ENCODE data around the gene CREB5. TPM values are rescaled to one million over a fixed set of nuclear protein-coding genes. Genes with fewer than 3 reads are reported as not detected.
A peak's percentile ranks its signal among the peaks of the same experiment; 100 is the strongest.

The CREB5 gene
- total RNA-seq, 8 experiments from 2014 or later = 3.9 to 36.6 (median 12.8) TPM

DNA sequence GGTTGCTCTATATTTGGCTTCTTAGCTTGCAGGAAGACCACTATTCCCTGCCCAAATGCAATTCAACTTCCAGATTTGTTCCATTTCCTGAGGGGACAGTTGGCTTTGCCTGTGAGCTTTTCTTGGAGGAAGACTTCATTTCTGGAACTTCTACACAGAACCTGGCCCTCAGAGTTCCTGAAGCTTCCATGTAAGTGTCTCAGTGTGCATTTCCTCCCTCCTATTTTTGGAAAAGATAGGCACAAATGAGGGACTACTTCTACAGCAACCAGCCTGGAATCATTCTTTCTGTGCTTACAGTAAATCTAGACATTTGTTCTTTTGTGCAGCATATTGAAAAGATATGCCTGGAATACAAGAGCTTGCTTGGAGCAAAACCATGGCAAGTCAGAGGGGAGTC, 164.3 kb downstream of the CREB5 start:
- in situ Hi-C loops (cut with MboI; ENCODE audit: low pct_unique_long_range_greater_than_20kb in 2 of 9, low sequenced_read_pairs in 9 of 9, unreplicated experiment in 9 of 9) = no loop called here
- ATAC-seq (replicated peaks in 6 of 8) = no peak
- no peak overlapping the region for H3K27ac ChIP-seq

DNA sequence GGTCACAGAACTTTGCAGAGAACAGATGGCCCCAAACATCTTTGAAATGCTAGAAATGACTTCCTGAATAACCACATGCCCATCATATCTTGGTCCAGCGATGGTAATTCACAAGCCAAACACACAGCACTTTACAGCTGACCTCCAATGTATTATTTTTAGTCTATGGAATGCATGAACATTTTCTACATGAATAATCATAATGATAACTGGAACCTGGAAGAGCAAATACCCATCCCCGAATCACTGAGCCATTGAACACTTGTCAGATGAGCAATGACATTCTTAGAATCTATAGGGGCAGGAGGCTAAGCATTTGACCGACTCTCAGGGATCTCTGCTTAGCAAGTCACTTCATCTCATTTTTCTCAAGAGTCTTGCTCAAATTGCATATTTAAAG, 167.3 kb downstream of the CREB5 start:
- WGBS, 10 experiments = 40 to 95% (median 74%) methylated on average over 1 to 3 of the region's 3 CpGs; no CpG with 5 or more reads in 2 of the 10 experiments
- ATAC-seq (replicated peaks in 6 of 8) = no peak

More for the DNA sequence above, 164.3 kb downstream of the CREB5 start:
- H3K4me1 ChIP-seq (replicated peaks in 1 of 2) = peaks cover 2 to 5% of the 10 kb centered on the region in 2 donors
- no peak overlapping the region for H3K4me3 ChIP-seq

DNA sequence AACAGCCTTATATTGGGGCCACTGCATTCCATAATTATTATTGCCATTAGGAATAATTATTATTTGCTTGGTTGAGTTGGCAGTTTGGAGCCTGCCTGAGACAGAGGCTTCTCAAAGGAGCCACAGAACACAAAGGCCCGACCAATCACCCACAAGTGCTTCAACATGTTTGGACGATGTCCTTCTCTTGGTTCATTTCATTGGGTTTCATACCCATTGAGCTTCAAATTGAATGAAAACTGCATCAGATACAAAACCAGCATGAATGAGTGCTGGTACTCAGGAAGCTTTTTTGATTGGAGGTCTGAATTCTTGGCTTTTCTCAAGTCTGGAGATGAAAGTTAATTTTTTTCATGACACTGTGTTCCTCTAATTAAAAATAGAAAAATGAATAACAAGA, 168.3 kb downstream of the CREB5 start:
- ATAC-seq (replicated peaks in 6 of 8) = no peak
- Histone ChIP-seq H3K4me3 (no peak overlapping the region), H3K27ac (no peak overlapping the region), H3K4me1 (replicated peaks in 1 of 2) (no peaks in the 10 kb centered on the region)
- in situ Hi-C loops (cut with MboI; ENCODE audit: low pct_unique_long_range_greater_than_20kb in 2 of 9, low sequenced_read_pairs in 9 of 9, unreplicated experiment in 9 of 9) = no loop called here
- WGBS, 10 experiments = 60 to 100% (median 92%) methylated on average over 1 to 2 of the region's 2 CpGs; no CpG with 5 or more reads in 3 of the 10 experiments

More for the DNA sequence above, 167.3 kb downstream of the CREB5 start:
- Histone ChIP-seq H3K27ac (no peak overlapping the region), H3K4me3 (no peak overlapping the region), H3K4me1 (replicated peaks in 1 of 2) (peaks cover 0 to 2% of the 10 kb centered on the region in 2 donors)
- in situ Hi-C loops (cut with MboI; ENCODE audit: low pct_unique_long_range_greater_than_20kb in 2 of 9, low sequenced_read_pairs in 9 of 9, unreplicated experiment in 9 of 9) = no loop called here

DNA sequence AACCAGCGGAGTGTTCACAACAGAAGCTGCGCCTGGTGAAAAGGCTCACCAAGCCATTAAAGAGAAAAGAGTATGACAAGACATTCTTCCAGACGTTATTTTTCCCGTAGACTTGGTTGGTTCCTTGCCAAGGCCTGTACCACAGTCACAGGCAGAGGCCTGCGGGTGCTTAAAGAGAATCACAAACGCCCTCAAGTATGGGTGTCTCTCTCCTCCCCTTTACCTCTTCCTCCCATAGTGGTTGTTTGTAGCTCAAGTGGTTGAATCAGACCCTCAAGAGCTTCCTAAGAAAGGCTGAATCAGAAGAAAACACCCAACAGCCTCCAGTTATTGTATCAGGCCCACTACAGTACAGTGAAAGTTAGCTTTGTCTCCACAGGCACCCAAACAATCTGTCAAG, 169.0 kb downstream of the CREB5 start:
- in situ Hi-C loops (cut with MboI; ENCODE audit: low pct_unique_long_range_greater_than_20kb in 2 of 9, low sequenced_read_pairs in 9 of 9, unreplicated experiment in 9 of 9) = no loop called here
- Histone ChIP-seq H3K4me3 (no peak overlapping the region), H3K27ac (no peak overlapping the region), H3K4me1 (replicated peaks in 1 of 2) (no peaks in the 10 kb centered on the region)
- ATAC-seq (replicated peaks in 6 of 8) = no peak
- 62 to 100% (median 89%) methylated on average over 1 to 6 of the region's 6 CpGs; no CpG with 5 or more reads in 1 of the 10 experiments for WGBS, 10 experiments

DNA sequence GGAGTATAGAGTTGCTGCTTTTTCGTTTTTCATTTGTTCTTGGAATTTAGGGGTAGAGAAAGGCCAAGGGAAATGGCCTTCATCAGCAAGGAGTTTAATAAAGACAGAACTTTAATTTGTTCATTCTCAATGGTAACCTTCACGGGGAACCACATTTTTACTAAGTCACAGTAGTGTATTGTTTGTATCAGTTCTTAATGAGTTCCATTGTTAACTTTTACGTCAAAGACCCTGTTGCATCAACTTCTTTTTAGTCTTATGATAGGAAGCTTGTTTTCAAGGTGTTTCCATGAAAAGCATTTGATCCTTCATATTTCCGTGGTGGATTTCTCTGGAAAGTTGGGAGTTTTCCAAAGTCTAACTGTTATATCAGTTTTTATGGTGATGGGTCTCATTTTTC, 169.9 kb downstream of the CREB5 start:
- no peaks in the 10 kb centered on the region for H3K4me1 ChIP-seq (replicated peaks in 1 of 2)
- H3K27ac ChIP-seq = no peak overlapping the region
- 40 to 100% (median 87%) methylated on average over 1 to 4 of the region's 4 CpGs; no CpG with 5 or more reads in 2 of the 10 experiments for whole genome bisulfite sequencing, 10 experiments
- no peak for ATAC-seq (replicated peaks in 6 of 8)
- in situ Hi-C loops (cut with MboI; ENCODE audit: low pct_unique_long_range_greater_than_20kb in 2 of 9, low sequenced_read_pairs in 9 of 9, unreplicated experiment in 9 of 9) = no loop called here
- no peak overlapping the region for H3K4me3 ChIP-seq

DNA sequence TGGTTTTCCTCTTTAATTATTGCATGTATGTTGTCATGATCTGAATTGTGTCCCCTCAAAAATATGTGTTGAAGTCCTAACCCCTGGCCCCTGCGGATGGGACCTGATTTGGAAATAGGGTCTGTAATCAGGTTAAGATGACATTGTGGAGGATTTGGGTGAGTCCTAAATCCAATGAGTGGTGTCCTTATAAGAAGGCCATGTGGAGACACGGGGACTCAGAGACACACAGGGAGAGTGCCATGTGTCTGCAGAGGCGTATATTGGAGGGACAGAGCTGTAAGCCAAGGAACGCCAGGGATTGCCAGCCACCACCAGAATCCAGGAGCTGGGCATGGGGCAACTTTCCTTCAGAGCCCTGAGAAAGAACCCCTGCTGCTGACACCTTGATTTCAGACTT, 171.9 kb downstream of the CREB5 start:
- no peak for ATAC-seq (replicated peaks in 6 of 8)
- in situ Hi-C loops (cut with MboI; ENCODE audit: low pct_unique_long_range_greater_than_20kb in 2 of 9, low sequenced_read_pairs in 9 of 9, unreplicated experiment in 9 of 9) = no loop called here

DNA sequence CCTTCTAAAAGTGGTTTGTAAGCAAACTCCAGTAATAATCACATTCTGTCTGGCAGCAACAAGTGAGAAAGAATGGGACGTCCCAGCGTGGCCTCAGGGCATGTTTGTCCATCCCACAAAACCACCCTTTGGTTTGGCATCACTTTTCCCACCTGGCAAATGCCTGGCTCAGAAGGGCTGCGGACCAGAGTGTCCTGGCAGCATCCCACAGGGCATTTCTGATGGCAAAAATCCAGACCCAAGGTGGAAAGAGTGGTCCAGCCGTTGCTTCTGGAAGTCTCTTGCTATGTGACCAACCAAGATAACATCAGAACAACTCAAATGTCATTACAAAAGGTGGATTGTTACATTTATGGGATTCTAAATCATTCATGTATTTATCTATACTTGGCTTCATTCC, 174.4 kb downstream of the CREB5 start:
- in situ Hi-C loops (cut with MboI; ENCODE audit: low pct_unique_long_range_greater_than_20kb in 2 of 9, low sequenced_read_pairs in 9 of 9, unreplicated experiment in 9 of 9) = no loop called here
- H3K4me1 ChIP-seq (replicated peaks in 1 of 2) = peaks cover 4 to 6% of the 10 kb centered on the region in 2 donors
- WGBS, 10 experiments = 60 to 100% (median 92%) methylated on average over 1 to 4 of the region's 4 CpGs; no CpG with 5 or more reads in 1 of the 10 experiments
- H3K4me3 ChIP-seq = no peak overlapping the region
- H3K27ac ChIP-seq = no peak overlapping the region
- ATAC-seq (replicated peaks in 6 of 8) = no peak

More for the DNA sequence above, 171.9 kb downstream of the CREB5 start:
- no peak overlapping the region for H3K27ac ChIP-seq
- no peaks in the 10 kb centered on the region for H3K4me1 ChIP-seq (replicated peaks in 1 of 2)
- 46 to 100% (median 94%) methylated on average over 1 to 3 of the region's 4 CpGs; no CpG with 5 or more reads in 3 of the 10 experiments for WGBS, 10 experiments
- H3K4me3 ChIP-seq = no peak overlapping the region

DNA sequence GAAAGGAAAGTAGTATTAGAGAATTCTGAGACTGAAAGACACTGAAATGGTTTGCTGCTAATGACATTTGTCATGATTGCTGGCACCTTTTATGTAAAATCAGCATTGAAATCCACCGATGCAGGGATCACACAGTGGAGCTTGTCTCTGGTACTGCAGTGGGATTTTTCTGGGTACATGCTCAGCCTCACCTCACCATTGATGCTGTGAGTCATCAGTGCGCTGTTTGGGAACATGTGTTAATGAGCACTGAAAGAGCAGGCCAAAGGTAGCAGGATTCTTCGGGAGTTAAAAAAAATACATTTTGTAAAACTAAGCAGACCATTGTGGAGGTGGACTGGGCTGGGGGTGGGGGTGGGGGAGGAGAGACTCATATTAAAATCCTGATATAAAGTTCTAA, 174.9 kb downstream of the CREB5 start:
- in situ Hi-C loops (cut with MboI; ENCODE audit: low pct_unique_long_range_greater_than_20kb in 2 of 9, low sequenced_read_pairs in 9 of 9, unreplicated experiment in 9 of 9) = no loop called here
- peak in 5 of 8 experiments; percentile 50 to 74 (median 66) for ATAC-seq (replicated peaks in 6 of 8)
- Histone ChIP-seq H3K4me1 (replicated peaks in 1 of 2) (peaks cover 4 to 6% of the 10 kb centered on the region in 2 donors), H3K4me3 (no peak overlapping the region), H3K27ac (no peak overlapping the region)
- 49 to 100% (median 74%) methylated on average over 1 to 3 of the region's 3 CpGs; no CpG with 5 or more reads in 2 of the 10 experiments for WGBS, 10 experiments

DNA sequence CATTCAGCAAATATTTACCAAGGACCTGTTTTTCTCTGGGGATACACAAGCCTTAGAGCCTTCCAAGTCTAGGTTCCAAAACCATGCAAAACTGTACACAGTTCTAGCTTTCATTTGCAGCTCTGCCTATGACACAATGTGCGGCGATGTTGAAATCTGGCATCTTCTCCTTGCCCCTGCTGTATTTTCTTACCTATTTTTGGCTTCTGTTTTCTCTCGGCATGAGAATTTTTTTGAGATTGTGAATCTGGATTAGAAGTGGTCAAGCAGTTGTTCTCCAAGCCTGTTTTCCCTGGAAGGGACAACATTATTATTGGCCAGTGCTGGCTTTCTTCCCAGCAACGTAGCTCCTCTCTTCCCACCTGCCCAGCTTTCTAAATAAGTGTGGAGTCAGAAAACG, 176.3 kb downstream of the CREB5 start:
- WGBS, 10 experiments = 74 to 100% (median 93%) methylated on average over 1 to 5 of the region's 5 CpGs
- in situ Hi-C loops (cut with MboI; ENCODE audit: low pct_unique_long_range_greater_than_20kb in 2 of 9, low sequenced_read_pairs in 9 of 9, unreplicated experiment in 9 of 9) = no loop called here

DNA sequence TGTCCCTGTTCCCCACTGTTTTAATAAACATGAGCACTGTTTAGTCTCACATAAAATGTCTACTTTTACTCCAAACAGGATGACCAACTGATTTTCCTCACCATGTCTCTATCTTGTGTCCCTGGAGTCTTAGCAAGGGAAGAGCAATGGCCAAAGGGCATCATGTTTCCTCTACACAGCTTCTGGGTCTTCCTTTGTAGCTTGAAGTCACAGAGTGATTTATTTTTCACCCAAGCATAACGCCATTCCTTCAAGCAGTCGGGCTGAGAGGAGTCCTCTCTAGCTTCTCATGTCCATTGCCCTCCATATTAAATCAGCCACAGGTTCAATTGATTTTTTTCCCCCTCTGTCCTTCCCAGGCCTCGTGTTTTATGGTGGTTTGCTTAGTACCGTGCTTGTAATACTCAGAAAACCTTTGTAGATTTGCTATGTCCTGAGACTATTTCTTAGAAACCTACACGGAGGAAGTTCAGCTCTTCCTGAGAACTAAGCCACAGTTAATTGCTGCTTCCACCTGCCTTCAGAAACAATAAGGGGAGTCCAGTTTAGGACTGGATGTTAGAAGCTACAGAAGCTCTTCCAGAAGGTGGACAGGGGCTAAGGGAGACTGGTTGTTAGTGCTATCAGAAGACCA, 178.8 kb downstream of the CREB5 start:
- Histone ChIP-seq H3K27ac (no peak overlapping the region), H3K4me3 (no peak overlapping the region), H3K4me1 (replicated peaks in 1 of 2) (peaks cover 4 to 6% of the 10 kb centered on the region in 2 donors)
- WGBS, 10 experiments = 66 to 100% (median 74%) methylated on average over 2 to 5 of the region's 5 CpGs; no CpG with 5 or more reads in 4 of the 10 experiments
- no peak for ATAC-seq (replicated peaks in 6 of 8)
- in situ Hi-C loops (cut with MboI; ENCODE audit: low pct_unique_long_range_greater_than_20kb in 2 of 9, low sequenced_read_pairs in 9 of 9, unreplicated experiment in 9 of 9) = no loop called here

More for the DNA sequence above, 176.3 kb downstream of the CREB5 start:
- Histone ChIP-seq H3K4me1 (replicated peaks in 1 of 2) (peaks cover 4 to 6% of the 10 kb centered on the region in 2 donors), H3K4me3 (no peak overlapping the region), H3K27ac (no peak overlapping the region)
- no peak for ATAC-seq (replicated peaks in 6 of 8)

DNA sequence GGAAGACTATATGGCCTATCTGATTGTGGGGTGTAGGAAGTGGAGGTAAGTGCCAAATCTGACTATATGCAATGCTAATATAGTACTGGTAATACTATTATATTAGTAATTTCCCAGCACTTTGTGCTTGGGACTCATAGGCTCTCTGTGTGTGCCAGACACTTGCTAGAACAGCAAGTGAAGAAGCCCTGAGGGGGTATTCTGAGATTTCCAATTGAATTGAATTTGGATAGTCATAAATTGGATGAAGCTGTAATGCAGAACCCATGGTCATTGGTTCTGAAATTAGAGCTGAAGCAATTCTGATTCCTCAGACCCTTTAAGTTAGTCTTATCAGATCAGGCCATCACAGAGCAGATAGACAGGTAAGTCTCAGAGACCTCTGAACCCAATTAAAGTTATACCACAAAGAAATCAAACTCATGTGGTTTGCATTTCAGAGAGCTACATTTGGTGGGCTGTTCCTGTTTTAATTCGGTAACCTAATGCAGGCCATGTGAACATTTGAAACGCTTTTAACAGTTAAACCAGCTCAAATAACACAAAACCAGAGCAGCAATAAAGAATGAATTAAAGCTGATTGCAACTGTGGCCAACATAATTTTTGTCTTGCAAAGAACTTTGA, 179.5 kb downstream of the CREB5 start:
- Histone ChIP-seq H3K4me3 (no peak overlapping the region), H3K27ac (no peak overlapping the region), H3K4me1 (replicated peaks in 1 of 2) (peaks cover 4 to 6% of the 10 kb centered on the region in 2 donors)
- WGBS, 10 experiments = 5 to 100% (median 71%) methylated on average over 1 to 2 of the region's 2 CpGs; no CpG with 5 or more reads in 2 of the 10 experiments
- ATAC-seq (replicated peaks in 6 of 8) = peak in 1 of 8 experiments; percentile 19
- in situ Hi-C loops (cut with MboI; ENCODE audit: low pct_unique_long_range_greater_than_20kb in 2 of 9, low sequenced_read_pairs in 9 of 9, unreplicated experiment in 9 of 9) = no loop called here

DNA sequence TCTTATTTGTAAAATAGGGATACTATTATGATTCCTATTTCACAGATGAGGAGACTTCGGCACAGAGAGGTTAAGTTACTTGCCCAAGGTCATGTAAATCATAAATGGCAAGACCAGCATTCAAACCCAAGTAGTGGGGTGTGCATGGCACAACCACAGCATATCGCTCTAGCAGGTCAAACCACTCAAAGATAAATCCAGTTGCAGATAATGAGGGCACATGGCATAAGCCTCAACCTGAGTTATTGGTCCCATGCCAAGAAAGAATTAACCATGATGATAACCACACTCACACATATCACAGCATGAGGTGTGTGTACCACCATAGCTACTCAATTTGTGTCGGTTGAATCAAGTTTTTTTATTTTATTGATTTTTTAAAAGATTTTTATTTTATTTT, 180.5 kb downstream of the CREB5 start:
- WGBS, 10 experiments = 67 to 100% (median 100%) methylated on average over 1 to 3 of the region's 3 CpGs; no CpG with 5 or more reads in 3 of the 10 experiments
- in situ Hi-C loops (cut with MboI; ENCODE audit: low pct_unique_long_range_greater_than_20kb in 2 of 9, low sequenced_read_pairs in 9 of 9, unreplicated experiment in 9 of 9) = no loop called here
- no peak overlapping the region for H3K27ac ChIP-seq
- peaks cover 4 to 6% of the 10 kb centered on the region in 2 donors for H3K4me1 ChIP-seq (replicated peaks in 1 of 2)
- ATAC-seq (replicated peaks in 6 of 8) = no peak
- H3K4me3 ChIP-seq = no peak overlapping the region

DNA sequence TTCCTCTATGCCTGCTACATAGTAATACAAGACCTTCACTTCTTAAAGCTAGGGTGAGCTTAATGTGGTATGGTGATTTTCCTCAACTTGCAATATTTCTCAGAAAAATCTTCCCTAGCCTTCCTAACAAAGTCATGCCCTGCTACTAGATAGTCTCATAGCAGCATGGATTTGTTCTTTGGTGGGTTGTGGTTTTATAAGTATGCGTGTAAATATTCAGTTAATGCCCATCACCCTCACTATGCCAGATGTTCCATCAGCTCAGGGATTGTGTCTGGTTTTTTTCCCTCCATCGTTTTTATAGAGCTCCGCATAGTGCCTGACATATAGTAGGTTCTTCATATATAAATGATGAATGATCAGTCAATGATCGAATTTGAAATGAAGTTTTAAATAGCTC, 182.8 kb downstream of the CREB5 start:
- Histone ChIP-seq H3K4me3 (no peak overlapping the region), H3K27ac (no peak overlapping the region), H3K4me1 (replicated peaks in 1 of 2) (peaks cover 4 to 6% of the 10 kb centered on the region in 2 donors)
- in situ Hi-C loops (cut with MboI; ENCODE audit: low pct_unique_long_range_greater_than_20kb in 2 of 9, low sequenced_read_pairs in 9 of 9, unreplicated experiment in 9 of 9) = no loop called here
- peak in 1 of 8 experiments; percentile 48 for ATAC-seq (replicated peaks in 6 of 8)
- 41 to 96% (median 75%) methylated on average over 2 to 4 of the region's 4 CpGs; no CpG with 5 or more reads in 5 of the 10 experiments for WGBS, 10 experiments

Data from motor neuron (in vitro differentiated cells).